Epithelial cell of esophagus (primary cell): ENCODE data around the gene EIF2D.
"Not testable (repeated sequence)": the region's sequence is repeated elsewhere in the genome, so short reads cannot be mapped to it uniquely, and the experiment has no call there.

Experiments used
- DNase-seq: peaks from one replicate; pipeline ENCODE4 v3.0.0; 2010; ENCODE audit warnings: low read depth
- H3K4me3 ChIP-seq: 2 replicates; pipeline ENCODE4 v1.5.1; 2011; ENCODE audit warnings: mild to moderate bottlenecking, low read length, control low read depth
- CTCF ChIP-seq: IDR thresholded peaks from 2 replicates; pipeline ENCODE4 v1.5.1; 2011; ENCODE audit warnings: low read depth, mild to moderate bottlenecking, low read length, control low read depth, inconsistent platforms; ENCODE audit not compliant: insufficient read depth; ENCODE audit errors: missing control alignments

EIF2D gene

DNA sequence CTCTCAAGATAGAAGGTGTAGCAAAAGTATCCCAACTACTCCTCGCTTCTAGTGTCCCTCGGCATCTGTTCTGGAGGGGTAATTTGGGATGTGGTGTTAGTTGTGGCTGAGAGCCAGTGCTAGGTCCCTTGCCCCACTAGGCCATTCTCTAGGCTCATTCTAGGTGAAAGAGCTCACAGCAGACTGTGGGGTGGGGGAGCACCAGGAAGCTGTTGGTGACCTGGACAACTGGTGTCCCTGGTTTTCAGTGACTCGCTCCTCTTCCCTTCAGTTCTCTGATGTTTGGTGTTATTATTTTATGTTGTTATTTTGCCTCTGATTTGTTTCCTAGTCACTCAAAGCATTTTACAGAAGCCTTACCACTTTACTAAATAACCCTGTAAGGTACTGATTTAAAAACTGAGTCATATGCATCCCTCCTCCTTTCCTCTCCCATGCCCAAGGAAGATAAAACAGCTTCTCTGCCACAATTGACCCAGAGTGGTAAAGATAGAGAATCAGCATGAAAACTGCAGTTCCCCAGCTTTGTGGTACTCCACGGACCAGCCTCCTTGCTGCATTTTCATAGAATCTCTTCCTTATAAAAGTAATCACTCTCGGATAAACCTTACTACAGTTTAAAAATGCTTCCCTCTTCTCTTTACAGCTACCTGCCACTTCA is 37.1 kb upstream of the EIF2D start:
- no peak for TF ChIP-seq CTCF
- H3K4me3 ChIP-seq: no peak overlapping the region
- DNase-seq: no peak

GRCh38 chr1:206647224-206647623 is 35.0 kb upstream of the EIF2D start:
- H3K4me3 ChIP-seq: no peak overlapping the region
- no peak for DNase-seq
- TF ChIP-seq CTCF: no peak

- H3K4me3 ChIP-seq: no peak overlapping the region
- no peak for TF ChIP-seq CTCF
- no peak for DNase-seq
Measured at GRCh38 chr1:206646504-206646903, 34.2 kb upstream of the EIF2D start.

DNA sequence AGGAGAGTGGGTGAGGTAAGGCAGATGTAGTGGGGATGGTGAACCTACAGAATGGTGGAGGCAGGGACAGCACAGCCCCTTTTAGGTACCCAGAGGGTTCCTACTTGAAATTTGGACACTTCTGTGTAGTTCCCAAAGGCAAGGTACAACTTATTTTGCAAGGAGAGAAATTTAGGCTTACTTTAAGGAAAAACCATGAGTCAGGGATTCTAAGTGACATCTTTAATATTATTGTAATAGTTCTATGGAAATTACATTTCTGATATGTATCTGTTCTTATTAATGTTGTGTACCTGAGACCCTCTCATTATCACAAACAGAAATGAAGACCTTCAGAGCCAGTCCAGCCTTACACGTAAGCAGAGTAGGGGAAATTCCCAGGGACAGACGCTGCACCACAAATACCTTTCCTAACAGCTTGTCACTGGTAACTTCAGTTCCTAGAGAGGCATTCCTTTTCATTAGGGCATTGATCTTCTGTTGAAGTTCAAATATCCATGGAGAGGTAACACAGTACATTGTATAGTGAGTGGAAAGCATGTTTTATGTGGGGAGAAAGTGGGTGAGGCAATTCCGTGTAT is 30.9 kb upstream of the EIF2D start:
- H3K4me3 ChIP-seq: no peak overlapping the region
- no peak for TF ChIP-seq CTCF
- no peak for DNase-seq

DNA sequence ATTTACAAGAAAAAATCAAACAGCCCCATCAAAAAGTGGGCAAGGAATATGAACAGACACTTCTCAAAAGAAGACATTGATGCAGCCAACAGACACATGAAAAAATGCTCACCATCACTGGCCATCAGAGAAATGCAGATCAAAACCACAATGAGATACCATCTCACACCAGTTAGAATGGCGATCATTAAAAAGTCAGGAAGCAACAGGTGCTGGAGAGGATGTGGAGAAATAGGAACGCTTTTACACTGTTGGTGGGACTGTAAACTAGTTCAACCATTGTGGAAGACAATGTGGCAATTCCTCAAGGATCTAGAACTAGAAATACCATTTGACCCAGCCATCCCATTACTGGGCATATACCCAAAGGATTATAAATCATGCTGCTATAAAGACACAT is 29.8 kb upstream of the EIF2D start:
- not testable (repeated sequence) for DNase-seq, H3K4me3 ChIP-seq

- DNase-seq: no peak
- H3K4me3 ChIP-seq: no peak overlapping the region
- no peak for TF ChIP-seq CTCF
Measured at GRCh38 chr1:206637605-206638004, 25.3 kb upstream of the EIF2D start.

- no peak for TF ChIP-seq CTCF
- H3K4me3 ChIP-seq: peak overlapping the region; percentile 70
- DNase-seq: no peak
Measured at GRCh38 chr1:206636671-206637070, 24.4 kb upstream of the EIF2D start.
